Measurements from ENCODE around the gene SYTL4.
A peak's percentile ranks its signal among the peaks of the same experiment; 100 is the strongest.

The SYTL4 gene

GRCh38 chrX:100696699-100697351 is 35.1 kb downstream of the SYTL4 start:
- Histone ChIP-seq H2AFZ (ENCODE audit: low read depth, low read length) (no peak overlapping the region), H3K4me2 (ENCODE audit: low read length) (peak overlapping the region; percentile 28), H3K9me3 (ENCODE audit: insufficient read depth, low read length) (no peaks in the 10 kb centered on the region), H3K4me3 (ENCODE audit: low read length) (no peak overlapping the region), H3K27me3 (ENCODE audit: low read depth, low read length) (peaks cover 21% of the 10 kb centered on the region), H4K20me1 (ENCODE audit: insufficient read depth, low read length) (no peaks in the 10 kb centered on the region), H3K27ac (ENCODE audit: low read length) (no peak overlapping the region), H3K36me3 (replicated peaks; ENCODE audit: low read depth, low read length) (peaks cover under 1% of the 10 kb centered on the region), H3K4me1 (ENCODE audit: low read length) (peaks cover 57% of the 10 kb centered on the region), H3K79me2 (ENCODE audit: low read length) (no peaks in the 10 kb centered on the region), H3K9ac (ENCODE audit: low read length) (no peak overlapping the region)
- TF ChIP-seq EZH2phosphoT487 (IDR thresholded peaks at IDR 0.05; ENCODE audit: low read depth) (no peak), CTCF (IDR thresholded peaks at IDR 0.05; ENCODE audit: low read depth, low read length) (no peak)

- TF ChIP-seq EZH2phosphoT487 (IDR thresholded peaks at IDR 0.05; ENCODE audit: low read depth): no peak
- TF ChIP-seq CTCF (IDR thresholded peaks at IDR 0.05; ENCODE audit: low read depth, low read length): no peak
- H3K4me2 ChIP-seq (ENCODE audit: low read length): no peak overlapping the region; the same call in 1 of the 2 replicates
- H3K9ac ChIP-seq (ENCODE audit: low read length): no peak overlapping the region
- no peak overlapping the region for H2AFZ ChIP-seq (ENCODE audit: low read depth, low read length)
- H3K4me1 ChIP-seq (ENCODE audit: low read length): peaks cover 51% of the 10 kb centered on the region
- H3K36me3 ChIP-seq (replicated peaks; ENCODE audit: low read depth, low read length): no peaks in the 10 kb centered on the region
- no peak overlapping the region for H3K27ac ChIP-seq (ENCODE audit: low read length)
- no peaks in the 10 kb centered on the region for H3K79me2 ChIP-seq (ENCODE audit: low read length)
- no peaks in the 10 kb centered on the region for H4K20me1 ChIP-seq (ENCODE audit: insufficient read depth, low read length)
- H3K4me3 ChIP-seq (ENCODE audit: low read length): no peak overlapping the region
- no peaks in the 10 kb centered on the region for H3K9me3 ChIP-seq (ENCODE audit: insufficient read depth, low read length)
- H3K27me3 ChIP-seq (ENCODE audit: low read depth, low read length): peaks cover 21% of the 10 kb centered on the region
Observed at GRCh38 chrX:100695991-100696390, 35.9 kb downstream of the SYTL4 start.

DNA sequence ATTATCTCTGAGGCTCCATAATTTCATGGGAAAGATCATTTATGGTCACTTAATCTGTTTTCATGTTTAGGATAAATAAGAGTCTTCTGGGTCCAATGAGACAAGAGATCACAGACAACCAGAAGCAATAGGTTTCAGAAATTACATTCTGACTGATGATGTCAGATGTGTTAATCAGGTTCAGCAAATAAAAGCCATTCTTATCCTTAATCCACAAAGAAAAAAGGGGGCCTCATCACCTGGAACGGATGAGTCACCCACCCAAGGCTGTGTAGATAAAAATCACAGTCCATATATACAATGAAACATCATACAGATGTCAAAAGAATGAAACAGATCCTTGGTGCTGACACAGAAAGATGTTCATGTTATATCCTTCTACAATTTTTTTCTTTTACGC is 36.6 kb downstream of the SYTL4 start:
- Histone ChIP-seq H2AFZ (ENCODE audit: low read depth, low read length) (no peak overlapping the region), H3K9me3 (ENCODE audit: insufficient read depth, low read length) (no peaks in the 10 kb centered on the region), H3K4me2 (ENCODE audit: low read length) (no peak overlapping the region), H3K79me2 (ENCODE audit: low read length) (no peaks in the 10 kb centered on the region), H3K4me1 (ENCODE audit: low read length) (peaks cover 44% of the 10 kb centered on the region), H3K4me3 (ENCODE audit: low read length) (no peak overlapping the region), H4K20me1 (ENCODE audit: insufficient read depth, low read length) (no peaks in the 10 kb centered on the region), H3K36me3 (replicated peaks; ENCODE audit: low read depth, low read length) (no peaks in the 10 kb centered on the region), H3K9ac (ENCODE audit: low read length) (no peak overlapping the region), H3K27ac (ENCODE audit: low read length) (no peak overlapping the region), H3K27me3 (ENCODE audit: low read depth, low read length) (peaks cover 24% of the 10 kb centered on the region)
- TF ChIP-seq EZH2phosphoT487 (IDR thresholded peaks at IDR 0.05; ENCODE audit: low read depth) (no peak), CTCF (IDR thresholded peaks at IDR 0.05; ENCODE audit: low read depth, low read length) (no peak)

GRCh38 chrX:100687546-100687945 is 44.4 kb downstream of the SYTL4 start:
- H4K20me1 ChIP-seq (ENCODE audit: insufficient read depth, low read length): no peaks in the 10 kb centered on the region
- H3K27me3 ChIP-seq (ENCODE audit: low read depth, low read length): peaks cover 3% of the 10 kb centered on the region; the same call in 1 of the 2 replicates
- H3K4me2 ChIP-seq (ENCODE audit: low read length): peak overlapping the region; percentile 9
- no peak overlapping the region for H3K27ac ChIP-seq (ENCODE audit: low read length)
- no peaks in the 10 kb centered on the region for H3K9me3 ChIP-seq (ENCODE audit: insufficient read depth, low read length)
- no peak overlapping the region for H3K9ac ChIP-seq (ENCODE audit: low read length)
- H3K4me3 ChIP-seq (ENCODE audit: low read length): no peak overlapping the region
- 0 out of 2 replicates have a peak overlapping the region, but pooled peaks have one; percentile 46 for H2AFZ ChIP-seq (ENCODE audit: low read depth, low read length)
- no peaks in the 10 kb centered on the region for H3K36me3 ChIP-seq (replicated peaks; ENCODE audit: low read depth, low read length)
- peaks cover 11% of the 10 kb centered on the region for H3K4me1 ChIP-seq (ENCODE audit: low read length)
- H3K79me2 ChIP-seq (ENCODE audit: low read length): no peaks in the 10 kb centered on the region
- TF ChIP-seq EZH2phosphoT487 (IDR thresholded peaks at IDR 0.05; ENCODE audit: low read depth) (no peak), CTCF (IDR thresholded peaks at IDR 0.05; ENCODE audit: low read depth, low read length) (no peak)
